ENCODE data around the gene P4HA3. TPM values are rescaled to one million over a fixed set of nuclear protein-coding genes. Genes with fewer than 3 reads are reported as not detected.

P4HA3 gene
- total RNA-seq, 1 donor from 2014 or later = 0.96 TPM

- Histone ChIP-seq H3K27ac (no peak overlapping the region), H3K27me3 (no peaks in the 10 kb centered on the region), H3K36me3 (no peaks in the 10 kb centered on the region), H3K4me3 (no peak overlapping the region), H3K4me1 (no peaks in the 10 kb centered on the region), H3K9me3 (no peaks in the 10 kb centered on the region)
- no peak for TF ChIP-seq CTCF (IDR thresholded peaks at IDR 0.05)
- ATAC-seq (no peak), DNase-seq (no peak)
- intact Hi-C loops (cut with DNase I) = no loop called here
Observed at GRCh38 chr11:74297484-74297883, 14.0 kb downstream of the P4HA3 start.

DNA sequence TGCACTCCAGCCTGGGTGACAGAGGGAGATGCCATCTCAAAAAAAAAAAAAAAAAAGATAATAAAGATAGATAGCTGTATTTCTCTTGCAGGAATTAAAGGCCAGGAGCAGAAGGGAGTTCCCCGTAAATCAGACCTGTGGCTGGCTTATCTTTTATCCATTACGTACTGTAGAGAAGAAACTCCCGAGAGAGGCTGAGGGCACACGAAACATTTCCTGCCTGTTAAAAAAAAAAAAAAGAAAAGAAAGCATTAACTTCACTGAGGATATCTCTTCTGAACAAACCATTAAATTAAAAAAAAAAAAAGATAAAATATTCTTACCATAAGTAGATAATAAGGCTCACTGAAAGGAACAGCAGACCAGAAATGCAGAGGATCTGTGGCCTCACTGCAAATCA, 22.5 kb downstream of the P4HA3 start:
- Histone ChIP-seq H3K27ac (no peak overlapping the region), H3K36me3 (no peaks in the 10 kb centered on the region), H3K4me3 (no peak overlapping the region), H3K9me3 (no peaks in the 10 kb centered on the region), H3K27me3 (no peaks in the 10 kb centered on the region), H3K4me1 (no peaks in the 10 kb centered on the region)
- intact Hi-C loops (cut with DNase I) = no loop called here
- no peak for TF ChIP-seq CTCF (IDR thresholded peaks at IDR 0.05)
- ATAC-seq (no peak), DNase-seq (no peak)

GRCh38 chr11:74288161-74288560, 23.3 kb downstream of the P4HA3 start:
- Histone ChIP-seq H3K9me3 (no peaks in the 10 kb centered on the region), H3K36me3 (no peaks in the 10 kb centered on the region), H3K27me3 (no peaks in the 10 kb centered on the region), H3K27ac (no peak overlapping the region), H3K4me3 (no peak overlapping the region), H3K4me1 (no peaks in the 10 kb centered on the region)
- ATAC-seq (no peak), DNase-seq (no peak)
- no peak for TF ChIP-seq CTCF (IDR thresholded peaks at IDR 0.05)
- intact Hi-C loops (cut with DNase I) = no loop called here

DNA sequence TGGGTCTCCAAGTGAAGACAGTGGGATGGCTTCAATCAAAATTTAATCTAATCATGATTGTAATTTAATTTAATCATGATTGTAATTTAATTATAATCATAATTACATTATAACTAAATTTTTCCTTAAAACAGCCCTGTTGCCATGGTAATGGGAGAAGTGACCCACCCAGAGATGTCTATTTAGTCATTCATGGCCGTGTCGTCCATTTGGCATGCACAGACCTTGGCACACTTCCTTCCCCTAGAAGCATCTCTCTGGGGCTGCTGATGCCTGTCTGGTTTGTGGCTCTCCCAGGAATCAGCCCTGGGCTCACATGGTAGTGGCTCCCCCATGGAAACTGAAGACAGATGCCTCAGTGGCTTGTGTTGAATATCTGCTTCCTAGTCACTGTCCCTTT, 27.0 kb downstream of the P4HA3 start:
- no peak for DNase-seq
- ATAC-seq = no peak
- Histone ChIP-seq H3K4me1 (peaks cover 3% of the 10 kb centered on the region), H3K4me3 (no peak overlapping the region), H3K36me3 (no peaks in the 10 kb centered on the region), H3K27ac (no peak overlapping the region), H3K9me3 (no peaks in the 10 kb centered on the region), H3K27me3 (no peaks in the 10 kb centered on the region)
- intact Hi-C loops (cut with DNase I) = no loop called here
- TF ChIP-seq CTCF (IDR thresholded peaks at IDR 0.05) = no peak

DNA sequence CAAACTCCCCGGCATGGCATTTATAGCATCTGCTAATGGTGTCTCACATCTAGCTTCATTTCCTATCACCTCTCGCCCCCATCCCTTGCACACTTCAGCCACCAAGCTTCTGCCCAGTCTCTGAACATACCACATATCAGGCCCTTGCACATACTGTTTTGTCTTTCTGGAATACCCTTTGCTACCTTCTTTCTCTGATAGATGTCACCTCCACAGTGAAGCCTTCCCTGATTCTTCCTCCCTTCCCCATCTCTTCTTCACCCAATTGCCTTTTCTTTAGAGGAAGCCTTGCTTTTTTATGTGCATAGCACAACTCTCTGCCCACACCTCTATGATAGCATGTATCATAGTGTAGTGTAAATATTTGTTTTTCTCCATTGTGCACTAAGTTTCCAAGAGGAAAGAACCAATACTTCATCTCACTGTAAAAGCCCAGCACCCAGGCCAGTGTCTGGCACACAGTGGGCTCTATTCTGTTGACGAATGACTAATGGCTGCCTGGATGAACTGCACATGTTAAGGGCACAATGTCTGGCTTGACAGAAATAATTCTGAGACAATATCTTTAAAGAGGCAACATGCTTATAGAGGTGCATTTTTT, 27.8 kb downstream of the P4HA3 start:
- no peaks in the 10 kb centered on the region for H3K36me3 ChIP-seq
- intact Hi-C loops (cut with DNase I) = no loop called here
- no peak overlapping the region for H3K4me3 ChIP-seq
- ATAC-seq = no peak
- H3K4me1 ChIP-seq = peaks cover 3% of the 10 kb centered on the region
- no peak for TF ChIP-seq CTCF (IDR thresholded peaks at IDR 0.05)
- H3K9me3 ChIP-seq = no peaks in the 10 kb centered on the region
- no peak for DNase-seq
- no peak overlapping the region for H3K27ac ChIP-seq
- no peaks in the 10 kb centered on the region for H3K27me3 ChIP-seq

- DNase-seq (no peak), ATAC-seq (no peak)
- intact Hi-C loops (cut with DNase I) = no loop called here
- Histone ChIP-seq H3K36me3 (no peaks in the 10 kb centered on the region), H3K27ac (no peak overlapping the region), H3K27me3 (no peaks in the 10 kb centered on the region), H3K4me3 (no peak overlapping the region), H3K4me1 (peaks cover 3% of the 10 kb centered on the region), H3K9me3 (no peaks in the 10 kb centered on the region)
- TF ChIP-seq CTCF (IDR thresholded peaks at IDR 0.05) = no peak
Observed at GRCh38 chr11:74282914-74283371, 28.5 kb downstream of the P4HA3 start.
